BLaER1 (cell line): Measurements from ENCODE around the gene TRPM2.

Source experiments
- H3K27ac ChIP-seq: shearing (Covaris generic); formaldehyde crosslinking; 2 replicates; pipeline ENCODE4 v1.8.1; 2022
- H3K27me3 ChIP-seq: shearing (Covaris generic); formaldehyde crosslinking; 2 replicates; pipeline ENCODE4 v1.8.1; 2022
- H3K36me3 ChIP-seq: shearing (Covaris generic); formaldehyde crosslinking; 2 replicates; pipeline ENCODE4 v1.8.1; 2022
- H3K4me1 ChIP-seq: shearing (Covaris generic); formaldehyde crosslinking; 2 replicates; pipeline ENCODE4 v1.8.1; 2022
- H3K4me2 ChIP-seq: shearing (Covaris generic); formaldehyde crosslinking; 2 replicates; pipeline ENCODE4 v1.8.1; 2022
- H3K4me3 ChIP-seq: shearing (Covaris generic); formaldehyde crosslinking; 2 replicates; pipeline ENCODE4 v1.8.1; 2022
- H3K9ac ChIP-seq: shearing (Covaris generic); formaldehyde crosslinking; 2 replicates; pipeline ENCODE4 v1.8.1; 2022
- H3K9me3 ChIP-seq: shearing (Covaris generic); formaldehyde crosslinking; 2 replicates; pipeline ENCODE4 v1.8.1; 2022
- H4K20me1 ChIP-seq: shearing (Covaris generic); formaldehyde crosslinking; 2 replicates; pipeline ENCODE4 v1.8.1; 2022
- Cebpa-rat ChIP-seq: shearing (Covaris generic); IDR thresholded peaks from 2 replicates; pipeline ENCODE4 v1.8.1; 2022

TRPM2 gene

GRCh38 chr21:44440241-44441040 lies 87.0 kb downstream of the TRPM2 start:
- Histone ChIP-seq H3K4me1 (peaks cover 70% of the 10 kb centered on the region), H3K9ac (no peak overlapping the region), H3K4me2 (0 out of 2 replicates have a peak overlapping the region, but pooled peaks have one; percentile 67), H3K27ac (no peak overlapping the region), H4K20me1 (peaks cover 48% of the 10 kb centered on the region), H3K36me3 (peaks cover 92% of the 10 kb centered on the region), H3K9me3 (peaks cover 13% of the 10 kb centered on the region; the same call in 1 of the 2 replicates), H3K27me3 (no peaks in the 10 kb centered on the region), H3K4me3 (no peak overlapping the region)
- no peak for TF ChIP-seq Cebpa-rat

GRCh38 chr21:44441041-44441400 lies 87.6 kb downstream of the TRPM2 start:
- no peak for TF ChIP-seq Cebpa-rat
- H3K4me3 ChIP-seq = no peak overlapping the region
- H3K4me1 ChIP-seq = peaks cover 64% of the 10 kb centered on the region
- H3K9me3 ChIP-seq = peaks cover 13% of the 10 kb centered on the region; the same call in 1 of the 2 replicates
- H4K20me1 ChIP-seq = peaks cover 43% of the 10 kb centered on the region
- H3K27me3 ChIP-seq = no peaks in the 10 kb centered on the region
- no peak overlapping the region for H3K27ac ChIP-seq
- H3K9ac ChIP-seq = no peak overlapping the region
- H3K4me2 ChIP-seq = 0 out of 2 replicates have a peak overlapping the region, but pooled peaks have one; percentile 67
- peaks cover 87% of the 10 kb centered on the region for H3K36me3 ChIP-seq

DNA sequence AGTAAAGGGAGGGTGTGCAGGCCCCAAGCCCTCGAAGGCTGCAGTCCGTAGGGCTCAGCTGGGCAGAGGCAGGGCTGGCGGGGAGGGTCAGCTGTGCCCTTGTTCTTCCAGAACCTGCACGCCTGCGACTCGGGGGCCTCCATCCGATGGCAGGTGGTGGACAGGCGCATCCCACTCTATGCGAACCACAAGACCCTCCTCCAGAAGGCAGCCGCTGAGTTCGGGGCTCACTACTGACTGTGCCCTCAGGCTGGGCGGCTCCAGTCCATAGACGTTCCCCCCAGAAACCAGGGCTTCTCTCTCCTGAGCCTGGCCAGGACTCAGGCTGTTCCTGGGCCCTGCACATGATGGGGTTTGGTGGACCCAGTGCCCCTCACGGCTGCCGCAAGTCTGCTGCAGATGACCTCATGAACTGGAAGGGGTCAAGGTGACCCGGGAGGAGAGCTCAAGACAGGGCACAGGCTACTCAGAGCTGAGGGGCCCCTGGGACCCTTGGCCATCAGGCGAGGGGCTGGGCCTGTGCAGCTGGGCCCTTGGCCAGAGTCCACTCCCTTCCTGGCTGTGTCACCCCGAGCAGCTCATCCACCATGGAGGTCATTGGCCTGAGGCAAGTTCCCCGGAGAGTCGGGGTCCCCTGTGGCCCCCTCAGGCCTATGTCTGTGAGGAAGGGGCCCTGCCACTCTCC lies 88.3 kb downstream of the TRPM2 start:
- peaks cover 13% of the 10 kb centered on the region; the same call in 1 of the 2 replicates for H3K9me3 ChIP-seq
- H3K27me3 ChIP-seq = no peaks in the 10 kb centered on the region
- peaks cover 57% of the 10 kb centered on the region for H3K4me1 ChIP-seq
- no peak overlapping the region for H3K4me3 ChIP-seq
- no peak for TF ChIP-seq Cebpa-rat
- peak overlapping the region; percentile 67 for H3K4me2 ChIP-seq
- no peak overlapping the region for H3K9ac ChIP-seq
- H3K36me3 ChIP-seq = peaks cover 80% of the 10 kb centered on the region
- H3K27ac ChIP-seq = peak overlapping the region; percentile 46; the same call in 1 of the 2 replicates
- peaks cover 36% of the 10 kb centered on the region for H4K20me1 ChIP-seq

DNA sequence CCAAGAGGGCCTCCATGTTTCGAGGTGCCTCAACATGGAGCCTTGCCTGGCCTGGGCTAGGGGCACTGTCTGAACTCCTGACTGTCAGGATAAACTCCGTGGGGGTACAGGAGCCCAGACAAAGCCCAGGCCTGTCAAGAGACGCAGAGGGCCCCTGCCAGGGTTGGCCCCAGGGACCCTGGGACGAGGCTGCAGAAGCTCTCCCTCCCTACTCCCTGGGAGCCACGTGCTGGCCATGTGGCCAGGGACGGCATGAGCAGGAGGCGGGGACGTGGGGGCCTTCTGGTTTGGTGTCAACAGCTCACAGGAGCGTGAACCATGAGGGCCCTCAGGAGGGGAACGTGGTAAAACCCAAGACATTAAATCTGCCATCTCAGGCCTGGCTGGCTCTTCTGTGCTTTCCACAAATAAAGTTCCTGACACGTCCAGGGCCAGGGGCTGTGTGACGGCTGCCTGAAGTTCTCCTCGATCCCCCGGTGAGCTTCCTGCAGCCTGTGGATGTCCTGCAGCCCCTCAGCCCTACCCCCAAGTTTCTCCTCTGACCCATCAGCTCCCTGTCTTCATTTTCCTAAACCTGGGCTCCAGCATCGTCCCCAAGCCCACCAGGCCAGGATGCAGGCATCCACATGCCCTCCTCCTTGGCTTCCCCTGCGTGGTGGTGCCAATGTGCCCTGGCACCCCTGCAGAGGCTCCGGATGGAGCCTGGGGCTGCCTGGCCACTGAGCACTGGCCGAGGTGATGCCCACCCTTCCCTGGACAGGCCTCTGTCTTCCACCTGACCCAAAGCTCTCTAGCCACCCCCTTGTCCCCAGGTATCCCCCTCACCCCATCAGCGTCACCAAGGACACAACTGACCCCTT lies 89.1 kb downstream of the TRPM2 start:
- peaks cover 49% of the 10 kb centered on the region for H3K4me1 ChIP-seq
- H3K9me3 ChIP-seq = peaks cover 13% of the 10 kb centered on the region; the same call in 1 of the 2 replicates
- no peak overlapping the region for H3K9ac ChIP-seq
- H3K4me3 ChIP-seq = no peak overlapping the region
- peak overlapping the region; percentile 67 for H3K4me2 ChIP-seq
- peaks cover 28% of the 10 kb centered on the region; the same call in 1 of the 2 replicates for H4K20me1 ChIP-seq
- H3K27ac ChIP-seq = peak overlapping the region; percentile 46; the same call in 1 of the 2 replicates
- peaks cover 72% of the 10 kb centered on the region for H3K36me3 ChIP-seq
- no peaks in the 10 kb centered on the region for H3K27me3 ChIP-seq
- no peak for TF ChIP-seq Cebpa-rat

DNA sequence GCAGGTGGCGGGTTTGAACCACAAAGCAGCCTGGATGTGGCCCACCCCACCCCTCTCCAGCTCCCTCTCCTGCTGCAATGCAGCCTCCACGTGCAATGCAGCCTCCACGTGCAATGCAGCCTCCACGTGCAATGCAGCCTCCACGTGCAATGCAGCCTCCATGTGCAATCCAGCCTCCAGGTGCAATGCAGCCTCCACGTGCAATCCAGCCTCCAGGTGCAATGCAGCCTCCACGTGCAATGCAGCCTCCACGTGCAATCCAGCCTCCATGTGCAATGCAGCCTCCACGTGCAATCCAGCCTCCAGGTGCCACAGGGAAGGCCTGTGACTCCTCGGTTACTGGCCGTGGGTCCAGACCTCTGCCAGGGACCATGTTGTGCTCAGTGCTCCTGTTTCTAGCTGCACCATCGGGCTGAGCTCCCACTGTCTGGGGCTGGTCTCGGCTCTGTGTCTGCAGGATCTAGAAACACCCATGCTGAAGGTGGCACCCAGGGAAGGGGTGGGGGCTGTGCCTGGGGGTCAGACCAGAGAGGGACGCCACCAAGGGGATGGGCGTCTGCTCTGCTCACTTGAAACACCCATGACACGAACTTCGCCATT lies 90.0 kb downstream of the TRPM2 start:
- no peak overlapping the region for H3K4me3 ChIP-seq
- TF ChIP-seq Cebpa-rat = peak; percentile 9; the same call in 1 of the 2 replicates
- H3K4me1 ChIP-seq = peaks cover 45% of the 10 kb centered on the region
- peaks cover 13% of the 10 kb centered on the region; the same call in 1 of the 2 replicates for H3K9me3 ChIP-seq
- no peak overlapping the region for H3K27ac ChIP-seq
- H4K20me1 ChIP-seq = peaks cover 26% of the 10 kb centered on the region
- no peak overlapping the region for H3K9ac ChIP-seq
- H3K4me2 ChIP-seq = peak overlapping the region; percentile 67
- no peaks in the 10 kb centered on the region for H3K27me3 ChIP-seq
- H3K36me3 ChIP-seq = peaks cover 63% of the 10 kb centered on the region

DNA sequence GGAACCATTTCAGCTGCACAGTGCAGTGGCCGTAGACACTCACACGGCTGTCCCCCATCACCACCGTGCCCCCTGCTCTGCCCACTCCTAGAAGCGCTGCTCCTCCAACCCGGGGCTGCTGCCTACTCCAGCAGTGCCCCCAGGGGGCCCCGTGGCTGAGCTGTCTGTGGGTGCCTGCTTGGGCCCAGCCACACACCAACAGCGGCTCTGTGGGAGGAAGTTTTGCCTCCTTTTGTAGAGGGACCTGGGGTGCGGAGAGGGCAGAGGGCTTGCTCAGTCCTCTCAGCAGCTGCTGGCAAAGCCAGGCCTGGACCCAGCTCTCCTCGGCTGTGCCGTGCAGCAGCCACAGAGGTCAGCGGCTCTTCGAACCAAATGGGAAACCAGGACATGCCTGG lies 90.5 kb downstream of the TRPM2 start:
- peaks cover 58% of the 10 kb centered on the region for H3K36me3 ChIP-seq
- H3K4me2 ChIP-seq = peak overlapping the region; percentile 67
- TF ChIP-seq Cebpa-rat = no peak
- H3K27me3 ChIP-seq = no peaks in the 10 kb centered on the region
- no peak overlapping the region for H3K27ac ChIP-seq
- H3K9ac ChIP-seq = no peak overlapping the region
- peaks cover 42% of the 10 kb centered on the region for H3K4me1 ChIP-seq
- H4K20me1 ChIP-seq = peaks cover 29% of the 10 kb centered on the region
- H3K9me3 ChIP-seq = peaks cover 13% of the 10 kb centered on the region; the same call in 1 of the 2 replicates
- H3K4me3 ChIP-seq = no peak overlapping the region

DNA sequence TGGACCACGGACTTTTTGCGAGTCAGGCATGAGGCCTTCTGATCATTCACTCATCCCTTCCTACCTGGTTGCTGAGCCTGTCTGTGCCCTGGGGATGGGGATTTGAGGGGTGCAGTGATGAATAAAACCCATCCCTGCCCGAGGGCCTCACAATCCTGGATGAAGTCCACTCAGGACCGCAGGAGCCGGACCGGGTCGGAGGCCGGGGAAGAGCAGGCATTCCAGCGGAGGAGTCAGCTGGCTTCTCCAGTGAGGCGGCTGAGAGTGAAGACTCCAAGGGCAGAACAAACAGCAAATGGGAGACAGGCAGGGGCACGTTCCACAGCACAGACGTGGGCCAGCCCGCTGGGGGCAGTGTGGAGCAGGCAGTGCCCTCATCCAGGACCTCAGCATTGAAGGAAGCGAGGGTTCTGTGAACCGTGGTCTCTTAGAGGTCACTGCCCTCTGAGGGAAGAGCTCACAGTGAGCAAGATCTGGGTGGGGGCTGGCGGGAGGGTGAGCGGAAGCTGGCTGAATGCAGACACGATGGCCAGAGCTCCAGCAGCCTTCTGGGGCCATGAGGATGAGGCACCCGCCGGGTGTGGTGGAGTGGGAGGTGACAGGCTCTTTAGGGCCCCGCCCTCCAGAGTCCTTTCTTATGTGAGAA lies 91.0 kb downstream of the TRPM2 start:
- no peak for TF ChIP-seq Cebpa-rat
- Histone ChIP-seq H3K27me3 (no peaks in the 10 kb centered on the region), H3K9me3 (peaks cover 13% of the 10 kb centered on the region; the same call in 1 of the 2 replicates), H3K4me2 (peak overlapping the region; percentile 67), H4K20me1 (peaks cover 25% of the 10 kb centered on the region), H3K4me3 (no peak overlapping the region), H3K4me1 (peaks cover 38% of the 10 kb centered on the region), H3K36me3 (peaks cover 53% of the 10 kb centered on the region), H3K9ac (no peak overlapping the region), H3K27ac (no peak overlapping the region)

- no peak overlapping the region for H3K4me3 ChIP-seq
- peaks cover 13% of the 10 kb centered on the region; the same call in 1 of the 2 replicates for H3K9me3 ChIP-seq
- no peak for TF ChIP-seq Cebpa-rat
- peaks cover 25% of the 10 kb centered on the region for H4K20me1 ChIP-seq
- H3K27ac ChIP-seq = no peak overlapping the region
- H3K4me2 ChIP-seq = no peak overlapping the region
- H3K4me1 ChIP-seq = peaks cover 46% of the 10 kb centered on the region
- peaks cover 44% of the 10 kb centered on the region for H3K36me3 ChIP-seq
- no peaks in the 10 kb centered on the region for H3K27me3 ChIP-seq
- H3K9ac ChIP-seq = no peak overlapping the region
Measured at GRCh38 chr21:44445145-44445812, 91.9 kb downstream of the TRPM2 start.
